ENCODE data around the gene POLR3B.

POLR3B gene

GRCh38 chr12:106341086-106341877, 16.3 kb upstream of the POLR3B start:
- no peaks in the 10 kb centered on the region for H3K27me3 ChIP-seq (ENCODE audit: control insufficient read depth in 5 of 5, insufficient read depth in 4 of 5, low read length in 5 of 5)
- peak overlapping the region; percentile 87 for H3K27ac ChIP-seq (ENCODE audit: low read depth, low read length)
- no peaks in the 10 kb centered on the region for H3K9me3 ChIP-seq (ENCODE audit: control insufficient read depth in 5 of 5, low read length in 5 of 5)
- peak overlapping the region in 2 of 5 donors; percentile 11 to 13 for H3K9ac ChIP-seq (ENCODE audit: low read length in 5 of 5)
- H3K36me3 ChIP-seq (ENCODE audit: control insufficient read depth in 5 of 5, insufficient read depth in 5 of 5, low read length in 5 of 5), result peaks cover 10 to 22% (median 15%) of the 10 kb centered on the region in 5 donors
- H3K4me1 ChIP-seq (ENCODE audit: control insufficient read depth in 5 of 5, insufficient read depth in 5 of 5, low read length in 5 of 5), result peaks cover 8 to 34% (median 24%) of the 10 kb centered on the region in 5 donors
- H3K4me3 ChIP-seq (ENCODE audit: low read depth in 1 of 5, low read length in 5 of 5), result no peak overlapping the region

- Histone ChIP-seq H3K9ac (ENCODE audit: low read length in 5 of 5) (peak overlapping the region in 1 of 5 donors; percentile 22), H3K4me3 (ENCODE audit: low read depth in 1 of 5, low read length in 5 of 5) (peak overlapping the region in 4 of 5 donors; percentile 16 to 47 (median 32)), H3K36me3 (ENCODE audit: control insufficient read depth in 5 of 5, insufficient read depth in 5 of 5, low read length in 5 of 5) (peaks cover 9 to 27% (median 22%) of the 10 kb centered on the region in 5 donors), H3K4me1 (ENCODE audit: control insufficient read depth in 5 of 5, insufficient read depth in 5 of 5, low read length in 5 of 5) (peaks cover 8 to 26% (median 23%) of the 10 kb centered on the region in 5 donors), H3K27ac (ENCODE audit: low read depth, low read length) (peak overlapping the region; percentile 87), H3K27me3 (ENCODE audit: control insufficient read depth in 5 of 5, insufficient read depth in 4 of 5, low read length in 5 of 5) (no peaks in the 10 kb centered on the region), H3K9me3 (ENCODE audit: control insufficient read depth in 5 of 5, low read length in 5 of 5) (no peaks in the 10 kb centered on the region)
These were observed 14.9 kb upstream of the POLR3B start for GRCh38 chr12:106342397-106343213.

GRCh38 chr12:106343214-106343528, 14.4 kb upstream of the POLR3B start:
- peaks cover 9 to 27% (median 22%) of the 10 kb centered on the region in 5 donors for H3K36me3 ChIP-seq (ENCODE audit: control insufficient read depth in 5 of 5, insufficient read depth in 5 of 5, low read length in 5 of 5)
- no peaks in the 10 kb centered on the region for H3K27me3 ChIP-seq (ENCODE audit: control insufficient read depth in 5 of 5, insufficient read depth in 4 of 5, low read length in 5 of 5)
- H3K4me1 ChIP-seq (ENCODE audit: control insufficient read depth in 5 of 5, insufficient read depth in 5 of 5, low read length in 5 of 5), result peaks cover 8 to 26% (median 23%) of the 10 kb centered on the region in 5 donors
- peak overlapping the region in 2 of 5 donors; percentile 2 to 25 for H3K9ac ChIP-seq (ENCODE audit: low read length in 5 of 5)
- peak overlapping the region; percentile 87 for H3K27ac ChIP-seq (ENCODE audit: low read depth, low read length)
- H3K4me3 ChIP-seq (ENCODE audit: low read depth in 1 of 5, low read length in 5 of 5), result peak overlapping the region in 1 of 5 donors; percentile 32
- H3K9me3 ChIP-seq (ENCODE audit: control insufficient read depth in 5 of 5, low read length in 5 of 5), result no peaks in the 10 kb centered on the region

- Histone ChIP-seq H3K9me3 (ENCODE audit: control insufficient read depth in 5 of 5, low read length in 5 of 5) (no peaks in the 10 kb centered on the region), H3K9ac (ENCODE audit: low read length in 5 of 5) (no peak overlapping the region), H3K36me3 (ENCODE audit: control insufficient read depth in 5 of 5, insufficient read depth in 5 of 5, low read length in 5 of 5) (peaks cover 9 to 27% (median 22%) of the 10 kb centered on the region in 5 donors), H3K4me1 (ENCODE audit: control insufficient read depth in 5 of 5, insufficient read depth in 5 of 5, low read length in 5 of 5) (peaks cover 8 to 26% (median 23%) of the 10 kb centered on the region in 5 donors), H3K27ac (ENCODE audit: low read depth, low read length) (peak overlapping the region; percentile 87), H3K4me3 (ENCODE audit: low read depth in 1 of 5, low read length in 5 of 5) (no peak overlapping the region), H3K27me3 (ENCODE audit: control insufficient read depth in 5 of 5, insufficient read depth in 4 of 5, low read length in 5 of 5) (no peaks in the 10 kb centered on the region)
These were observed 13.4 kb upstream of the POLR3B start for GRCh38 chr12:106344131-106344530.

GRCh38 chr12:106345746-106346145, 11.8 kb upstream of the POLR3B start:
- Histone ChIP-seq H3K36me3 (ENCODE audit: control insufficient read depth in 5 of 5, insufficient read depth in 5 of 5, low read length in 5 of 5) (peaks cover 9 to 28% (median 22%) of the 10 kb centered on the region in 5 donors), H3K9me3 (ENCODE audit: control insufficient read depth in 5 of 5, low read length in 5 of 5) (no peaks in the 10 kb centered on the region), H3K27ac (ENCODE audit: low read depth, low read length) (no peak overlapping the region), H3K4me3 (ENCODE audit: low read depth in 1 of 5, low read length in 5 of 5) (no peak overlapping the region), H3K4me1 (ENCODE audit: control insufficient read depth in 5 of 5, insufficient read depth in 5 of 5, low read length in 5 of 5) (peaks cover 8 to 26% (median 23%) of the 10 kb centered on the region in 5 donors), H3K9ac (ENCODE audit: low read length in 5 of 5) (no peak overlapping the region), H3K27me3 (ENCODE audit: control insufficient read depth in 5 of 5, insufficient read depth in 4 of 5, low read length in 5 of 5) (no peaks in the 10 kb centered on the region)

GRCh38 chr12:106348411-106348810, 9.1 kb upstream of the POLR3B start:
- H3K4me3 ChIP-seq (ENCODE audit: low read depth in 1 of 5, low read length in 5 of 5), result no peak overlapping the region
- no peaks in the 10 kb centered on the region for H3K9me3 ChIP-seq (ENCODE audit: control insufficient read depth in 5 of 5, low read length in 5 of 5)
- H3K9ac ChIP-seq (ENCODE audit: low read length in 5 of 5), result no peak overlapping the region
- H3K4me1 ChIP-seq (ENCODE audit: control insufficient read depth in 5 of 5, insufficient read depth in 5 of 5, low read length in 5 of 5), result peaks cover 0 to 2% (median 1%) of the 10 kb centered on the region in 5 donors
- no peak overlapping the region for H3K27ac ChIP-seq (ENCODE audit: low read depth, low read length)
- no peaks in the 10 kb centered on the region for H3K27me3 ChIP-seq (ENCODE audit: control insufficient read depth in 5 of 5, insufficient read depth in 4 of 5, low read length in 5 of 5)
- peaks cover 9 to 20% (median 14%) of the 10 kb centered on the region in 5 donors for H3K36me3 ChIP-seq (ENCODE audit: control insufficient read depth in 5 of 5, insufficient read depth in 5 of 5, low read length in 5 of 5)

GRCh38 chr12:106353175-106353574, 4.4 kb upstream of the POLR3B start:
- no peaks in the 10 kb centered on the region for H3K9me3 ChIP-seq (ENCODE audit: control insufficient read depth in 5 of 5, low read length in 5 of 5)
- H3K27ac ChIP-seq (ENCODE audit: low read depth, low read length), result no peak overlapping the region

GRCh38 chr12:106358396-106359241, 1.1 kb downstream of the POLR3B start:
- peaks cover 0 to 21% (median 19%) of the 10 kb centered on the region in 5 donors for H3K4me1 ChIP-seq (ENCODE audit: control insufficient read depth in 5 of 5, insufficient read depth in 5 of 5, low read length in 5 of 5)
- no peaks in the 10 kb centered on the region for H3K27me3 ChIP-seq (ENCODE audit: control insufficient read depth in 5 of 5, insufficient read depth in 4 of 5, low read length in 5 of 5)
- H3K9me3 ChIP-seq (ENCODE audit: control insufficient read depth in 5 of 5, low read length in 5 of 5), result no peaks in the 10 kb centered on the region
- H3K27ac ChIP-seq (ENCODE audit: low read depth, low read length), result peak overlapping the region; percentile 95
- H3K4me3 ChIP-seq (ENCODE audit: low read depth in 1 of 5, low read length in 5 of 5), result peak overlapping the region; percentile 86 to 96 (median 92)
- no peaks in the 10 kb centered on the region for H3K36me3 ChIP-seq (ENCODE audit: control insufficient read depth in 5 of 5, insufficient read depth in 5 of 5, low read length in 5 of 5)
- H3K9ac ChIP-seq (ENCODE audit: low read length in 5 of 5), result peak overlapping the region; percentile 65 to 89 (median 82)

More at GRCh38 chr12:106353175-106353574, 4.4 kb upstream of the POLR3B start:
- Histone ChIP-seq H3K27me3 (ENCODE audit: control insufficient read depth in 5 of 5, insufficient read depth in 4 of 5, low read length in 5 of 5) (no peaks in the 10 kb centered on the region), H3K9ac (ENCODE audit: low read length in 5 of 5) (no peak overlapping the region), H3K4me1 (ENCODE audit: control insufficient read depth in 5 of 5, insufficient read depth in 5 of 5, low read length in 5 of 5) (peaks cover 0 to 7% (median 6%) of the 10 kb centered on the region in 5 donors), H3K4me3 (ENCODE audit: low read depth in 1 of 5, low read length in 5 of 5) (no peak overlapping the region), H3K36me3 (ENCODE audit: control insufficient read depth in 5 of 5, insufficient read depth in 5 of 5, low read length in 5 of 5) (peaks cover 0 to 4% (median 0%) of the 10 kb centered on the region in 5 donors)

GRCh38 chr12:106359646-106360399, 2.3 kb downstream of the POLR3B start:
- H3K9ac ChIP-seq (ENCODE audit: low read length in 5 of 5), result no peak overlapping the region
- H3K9me3 ChIP-seq (ENCODE audit: control insufficient read depth in 5 of 5, low read length in 5 of 5), result no peaks in the 10 kb centered on the region
- no peak overlapping the region for H3K4me3 ChIP-seq (ENCODE audit: low read depth in 1 of 5, low read length in 5 of 5)
- H3K27me3 ChIP-seq (ENCODE audit: control insufficient read depth in 5 of 5, insufficient read depth in 4 of 5, low read length in 5 of 5), result no peaks in the 10 kb centered on the region
- H3K36me3 ChIP-seq (ENCODE audit: control insufficient read depth in 5 of 5, insufficient read depth in 5 of 5, low read length in 5 of 5), result peaks cover 2 to 8% (median 3%) of the 10 kb centered on the region in 5 donors
- H3K27ac ChIP-seq (ENCODE audit: low read depth, low read length), result no peak overlapping the region
- H3K4me1 ChIP-seq (ENCODE audit: control insufficient read depth in 5 of 5, insufficient read depth in 5 of 5, low read length in 5 of 5), result peaks cover 0 to 21% (median 19%) of the 10 kb centered on the region in 5 donors

Data from subcutaneous abdominal adipose tissue (tissue), 5 donors.